ENCODE data around the gene MRPL42. TPM values are rescaled to one million over a fixed set of nuclear protein-coding genes. Genes with fewer than 3 reads are reported as not detected.

Gene MRPL42
- total RNA-seq, 1 donor from 2014 or later = 82.1 TPM

DNA sequence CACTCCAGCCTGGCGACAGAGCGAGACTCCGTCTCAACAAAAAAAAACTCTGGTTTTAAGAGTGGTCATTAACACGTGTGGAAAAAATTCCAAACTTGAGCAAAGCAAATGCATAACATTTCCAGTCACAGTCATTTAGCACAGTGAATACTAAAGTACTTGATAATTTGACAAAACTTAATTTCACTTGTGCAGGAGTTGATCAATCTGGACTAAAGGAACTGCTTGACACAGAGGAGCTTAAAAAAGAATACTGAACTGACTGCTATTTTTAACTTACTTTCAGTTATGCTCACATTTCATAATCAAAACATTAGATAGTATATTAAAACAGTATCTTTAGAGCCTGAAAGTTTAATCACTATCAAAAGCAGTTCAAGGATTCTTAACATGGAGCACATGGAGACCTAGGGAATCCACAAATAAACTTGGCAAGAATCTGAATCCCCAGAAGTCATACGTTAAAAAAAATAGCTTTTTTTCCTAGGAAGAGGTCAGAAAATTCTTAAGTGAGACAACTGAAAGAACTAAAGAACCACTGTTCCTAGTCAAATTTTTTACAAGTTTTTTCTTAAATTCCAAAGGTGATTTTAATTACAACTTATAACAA lies 33.0 kb upstream of the MRPL42 start:
- H3K27me3 ChIP-seq (ENCODE audit: control insufficient read depth, insufficient read depth, low read length) = no peaks in the 10 kb centered on the region
- DNase-seq (ENCODE audit: low read depth) (no peak), FAIRE-seq (no peak)
- H3K36me3 ChIP-seq (ENCODE audit: control insufficient read depth, insufficient read depth, low read length) = no peaks in the 10 kb centered on the region
- TF ChIP-seq, protein P1, sequence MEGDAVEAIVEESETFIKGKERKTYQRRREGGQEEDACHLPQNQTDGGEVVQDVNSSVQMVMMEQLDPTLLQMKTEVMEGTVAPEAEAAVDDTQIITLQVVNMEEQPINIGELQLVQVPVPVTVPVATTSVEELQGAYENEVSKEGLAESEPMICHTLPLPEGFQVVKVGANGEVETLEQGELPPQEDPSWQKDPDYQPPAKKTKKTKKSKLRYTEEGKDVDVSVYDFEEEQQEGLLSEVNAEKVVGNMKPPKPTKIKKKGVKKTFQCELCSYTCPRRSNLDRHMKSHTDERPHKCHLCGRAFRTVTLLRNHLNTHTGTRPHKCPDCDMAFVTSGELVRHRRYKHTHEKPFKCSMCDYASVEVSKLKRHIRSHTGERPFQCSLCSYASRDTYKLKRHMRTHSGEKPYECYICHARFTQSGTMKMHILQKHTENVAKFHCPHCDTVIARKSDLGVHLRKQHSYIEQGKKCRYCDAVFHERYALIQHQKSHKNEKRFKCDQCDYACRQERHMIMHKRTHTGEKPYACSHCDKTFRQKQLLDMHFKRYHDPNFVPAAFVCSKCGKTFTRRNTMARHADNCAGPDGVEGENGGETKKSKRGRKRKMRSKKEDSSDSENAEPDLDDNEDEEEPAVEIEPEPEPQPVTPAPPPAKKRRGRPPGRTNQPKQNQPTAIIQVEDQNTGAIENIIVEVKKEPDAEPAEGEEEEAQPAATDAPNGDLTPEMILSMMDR (IDR thresholded peaks at IDR 0.05; ENCODE audit: insufficient read depth, low read length, severe bottlenecking) = no peak
- H3K4me3 ChIP-seq (ENCODE audit: low read depth, low read length) = no peak overlapping the region

DNA sequence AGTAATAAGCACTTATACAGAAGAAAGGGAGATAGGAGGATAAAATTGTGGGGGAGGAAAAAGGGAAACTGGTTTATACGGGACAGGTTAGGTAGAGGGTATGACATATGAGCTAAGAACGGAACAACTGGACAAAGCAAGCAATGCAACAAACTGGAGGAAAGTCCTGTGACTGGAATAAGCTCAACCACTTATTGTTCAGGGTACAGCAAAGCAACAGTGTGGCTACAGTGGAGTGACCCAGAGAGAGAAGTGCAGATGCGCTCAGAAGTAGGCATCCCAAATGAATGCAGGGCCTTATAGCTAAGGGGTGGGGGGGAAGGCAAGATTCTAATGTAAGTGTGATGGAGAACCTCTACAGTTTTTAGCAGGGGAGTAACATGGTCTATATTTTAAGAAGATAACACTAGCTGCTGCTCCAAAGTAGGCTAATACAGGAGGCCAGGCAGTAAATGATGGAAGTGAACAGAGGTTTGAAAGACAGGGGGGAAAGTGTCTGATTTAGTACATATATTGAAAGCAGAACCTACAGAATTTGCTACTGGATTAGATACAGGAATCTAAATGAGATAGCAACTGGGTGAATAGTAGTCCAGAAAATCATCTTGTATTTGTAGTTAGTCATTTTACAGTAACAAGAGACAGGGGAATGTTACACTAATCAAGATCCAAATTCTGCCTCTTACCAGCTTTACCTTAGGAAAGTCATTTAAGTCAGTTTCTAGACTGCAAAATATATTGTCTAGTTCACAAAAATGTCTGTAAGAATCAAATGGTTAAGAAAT lies 28.9 kb upstream of the MRPL42 start:
- FAIRE-seq (no peak), DNase-seq (ENCODE audit: low read depth) (no peak)
- no peak overlapping the region for H3K4me3 ChIP-seq (ENCODE audit: low read depth, low read length)
- H3K27me3 ChIP-seq (ENCODE audit: control insufficient read depth, insufficient read depth, low read length) = no peaks in the 10 kb centered on the region
- no peaks in the 10 kb centered on the region for H3K36me3 ChIP-seq (ENCODE audit: control insufficient read depth, insufficient read depth, low read length)
- TF ChIP-seq, protein P1 (IDR thresholded peaks at IDR 0.05; ENCODE audit: insufficient read depth, low read length, severe bottlenecking) = no peak

DNA sequence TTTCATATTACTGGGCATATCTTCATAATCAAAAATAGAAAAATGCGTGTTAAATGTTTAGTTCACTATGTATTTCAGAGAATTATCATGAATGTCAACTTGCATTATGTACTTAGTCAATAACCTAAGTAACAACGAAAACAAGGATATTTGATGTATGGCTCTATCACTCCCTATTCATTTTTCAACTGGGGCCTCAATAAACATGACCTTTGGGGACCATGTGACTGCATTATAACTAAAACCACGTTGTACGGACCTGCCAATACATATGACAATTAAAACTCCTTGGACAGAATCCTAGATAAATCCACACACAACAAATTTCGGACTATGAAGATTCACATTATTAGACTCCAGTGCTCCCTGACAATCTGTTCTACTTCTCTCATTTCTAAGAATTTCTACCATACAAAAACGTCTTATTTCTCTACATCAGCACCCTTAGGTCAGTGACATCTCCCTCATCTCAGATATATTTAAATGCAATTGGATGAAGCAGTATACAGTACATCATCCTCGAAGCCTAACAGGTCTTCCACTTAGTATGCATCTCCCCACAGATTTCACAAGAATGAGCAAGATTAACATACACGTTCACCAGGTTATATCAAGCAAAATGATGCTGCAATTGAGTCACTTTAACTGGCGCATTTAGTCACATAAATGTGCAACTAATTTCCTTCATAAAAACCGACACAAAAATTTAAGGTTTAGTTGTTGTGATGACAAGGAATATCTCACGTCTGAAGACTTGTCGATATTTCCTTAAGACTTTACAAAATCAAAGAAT lies 27.1 kb upstream of the MRPL42 start:
- Histone ChIP-seq H3K27me3 (ENCODE audit: control insufficient read depth, insufficient read depth, low read length) (no peaks in the 10 kb centered on the region), H3K4me3 (ENCODE audit: low read depth, low read length) (peak overlapping the region; percentile 78), H3K36me3 (ENCODE audit: control insufficient read depth, insufficient read depth, low read length) (no peaks in the 10 kb centered on the region)
- DNase-seq (ENCODE audit: low read depth) = peak; percentile 66
- FAIRE-seq = no peak
- TF ChIP-seq, protein P1 (IDR thresholded peaks at IDR 0.05; ENCODE audit: insufficient read depth, low read length, severe bottlenecking) = no peak

DNA sequence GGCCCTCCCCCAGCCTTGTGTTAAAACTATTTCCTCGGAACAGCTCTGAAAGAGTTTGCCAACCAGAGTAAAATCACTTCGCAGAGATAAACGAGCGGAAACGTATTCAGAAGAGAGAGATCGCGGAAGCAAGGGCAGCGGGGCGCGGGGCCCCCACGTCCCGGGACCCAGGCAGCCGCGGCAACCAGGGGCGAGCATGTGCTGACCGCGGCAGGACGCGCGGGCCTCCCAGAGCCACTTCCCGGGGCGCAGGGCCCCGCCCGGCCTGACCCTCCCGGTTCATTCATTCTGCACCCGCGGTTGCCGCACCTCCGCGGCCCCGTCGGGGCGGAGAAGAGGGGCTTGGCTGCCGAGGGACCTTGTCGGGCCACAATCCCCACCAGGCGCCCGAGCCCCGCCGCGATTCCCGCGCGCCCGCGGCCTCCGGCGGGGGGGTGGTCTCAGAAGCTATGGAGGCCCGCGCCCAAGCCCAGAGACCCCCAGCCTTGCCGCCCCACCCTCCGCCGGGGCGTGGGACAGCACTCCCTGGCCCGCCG lies 26.2 kb upstream of the MRPL42 start:
- Histone ChIP-seq H3K36me3 (ENCODE audit: control insufficient read depth, insufficient read depth, low read length) (no peaks in the 10 kb centered on the region), H3K27me3 (ENCODE audit: control insufficient read depth, insufficient read depth, low read length) (no peaks in the 10 kb centered on the region), H3K4me3 (ENCODE audit: low read depth, low read length) (peak overlapping the region; percentile 78)
- DNase-seq (ENCODE audit: low read depth) = no peak
- TF ChIP-seq, protein P1 (IDR thresholded peaks at IDR 0.05; ENCODE audit: insufficient read depth, low read length, severe bottlenecking) = no peak
- FAIRE-seq = no peak

DNA sequence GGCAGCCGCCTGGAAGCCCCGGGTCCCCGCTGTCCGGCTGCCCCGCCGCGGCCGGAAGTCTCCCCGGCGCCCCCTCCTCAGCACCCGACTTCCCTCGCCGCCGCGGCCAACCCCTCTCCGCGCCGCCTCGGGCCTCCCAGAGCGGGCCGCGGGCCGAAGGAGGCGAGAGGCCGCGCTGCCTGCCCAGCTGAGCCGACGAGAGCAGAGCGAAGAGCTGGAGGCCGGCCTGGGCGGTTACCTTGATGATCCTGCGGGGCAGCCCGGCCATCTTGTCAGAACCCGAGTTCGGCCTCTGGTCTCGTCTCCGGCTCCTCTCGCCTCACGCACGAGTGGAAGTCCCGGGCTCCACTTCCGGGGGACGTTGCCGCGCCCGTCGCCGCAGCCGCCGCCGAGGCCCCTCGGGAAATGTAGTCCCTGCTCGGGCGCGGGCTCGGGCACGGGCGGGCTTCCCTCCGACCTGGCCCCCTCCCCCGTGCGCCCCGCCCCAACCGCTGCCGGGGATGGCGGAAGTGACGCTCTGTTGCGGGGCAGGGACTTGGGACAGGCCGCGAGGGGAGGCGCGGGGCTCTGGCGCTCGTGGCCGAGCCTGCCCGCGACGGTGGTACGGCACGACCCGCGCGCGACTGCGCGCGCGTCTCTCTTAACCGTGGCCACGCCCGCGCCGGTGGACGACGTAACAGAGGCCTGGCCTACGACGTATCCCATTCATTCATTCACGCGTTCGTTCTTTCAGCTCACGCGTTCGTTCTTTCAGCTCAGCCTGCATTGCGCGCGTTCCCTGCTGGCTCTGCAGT lies 25.5 kb upstream of the MRPL42 start, which contains the start of gene UBE2N:
UBE2N (minus strand) TSS at position 331 of the 794 bp plus-strand sequence; CDS start at position 268, 63 bp downstream.
- Histone ChIP-seq H3K36me3 (ENCODE audit: control insufficient read depth, insufficient read depth, low read length) (no peaks in the 10 kb centered on the region), H3K27me3 (ENCODE audit: control insufficient read depth, insufficient read depth, low read length) (no peaks in the 10 kb centered on the region), H3K4me3 (ENCODE audit: low read depth, low read length) (peak within 1 kb of the TSS; percentile 78)
- TF ChIP-seq, protein P1 (IDR thresholded peaks at IDR 0.05; ENCODE audit: insufficient read depth, low read length, severe bottlenecking) = no peak
- FAIRE-seq (no peak), DNase-seq (ENCODE audit: low read depth) (peak; percentile 80)

All from bronchial epithelial cell (primary cell).